Peyer's patch (tissue), 4 donors: ENCODE data around the gene SUPT20HL2.

ENCODE experiments used
- CTCF ChIP-seq, 6 experiments: fragments of 450-650 bp in 4 of 6; fragments of 200-600 bp in 2 of 6; sonication (generic) in 1 of 6; IDR thresholded peaks; one replicate each; pipeline ENCODE4 v1.5.1; 2017 to 2019; ENCODE audit warnings: antibody characterized with exemption in 6 of 6, mild to moderate bottlenecking in 3 of 6, moderate library complexity in 1 of 6
- POLR2A ChIP-seq, 2 donors: fragments of 450-650 bp; IDR thresholded peaks; one replicate each; pipeline ENCODE4 v1.5.1; 2017; ENCODE audit warnings: antibody characterized with exemption in 2 of 2, mild to moderate bottlenecking in 2 of 2, moderate library complexity in 2 of 2

GRCh38 chrX:24294619-24295018, 19.2 kb downstream of the SUPT20HL2 start:
- TF ChIP-seq CTCF (IDR thresholded peaks at IDR 0.05) (no peak), POLR2A (IDR thresholded peaks at IDR 0.05) (no peak)
